ENCODE data around the gene TOM1L2. TPM values are rescaled to one million over a fixed set of nuclear protein-coding genes. Genes with fewer than 3 reads are reported as not detected.

The TOM1L2 gene
- polyA plus RNA-seq, 1 donor from 2014 or later, result 40.9 TPM

DNA sequence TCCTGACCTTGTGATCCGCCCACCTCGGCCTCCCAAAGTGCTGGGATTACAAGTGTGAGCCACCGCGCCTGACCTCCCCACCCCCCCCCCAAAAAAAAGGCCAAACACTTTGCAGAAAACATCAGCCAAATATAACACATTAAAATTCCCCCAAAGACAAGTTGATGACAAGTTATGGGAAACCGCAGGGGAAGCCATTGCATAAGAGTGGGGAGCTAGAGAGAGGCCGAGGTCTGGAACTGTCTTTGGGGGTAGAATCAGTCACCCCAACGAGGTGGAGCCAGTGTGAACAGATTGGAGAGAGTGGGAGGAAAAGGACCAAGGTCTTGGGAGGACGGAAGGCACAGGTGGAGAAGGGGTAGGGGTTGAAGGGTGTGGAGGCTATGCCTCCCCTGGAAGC, 3.2 kb upstream of the TOM1L2 start:
- no peaks in the 10 kb centered on the region for H4K20me1 ChIP-seq (ENCODE audit: insufficient read depth)
- H3K4me3 ChIP-seq (ENCODE audit: low read length), result no peak overlapping the region
- TF ChIP-seq RAD21 (conservative IDR thresholded peaks at IDR 0.05) (no peak), SMC3 (conservative IDR thresholded peaks at IDR 0.05; ENCODE audit: poor library complexity) (no peak), POLR2AphosphoS5 (IDR thresholded peaks at IDR 0.05) (no peak), EP300 (conservative IDR thresholded peaks at IDR 0.05; ENCODE audit: poor library complexity, severe bottlenecking) (no peak), EZH2 (IDR thresholded peaks at IDR 0.05; ENCODE audit: borderline replicate concordance, insufficient read depth, low read length, poor library complexity, severe bottlenecking) (no peak), TAF1 (IDR thresholded peaks at IDR 0.05; ENCODE audit: low read depth) (no peak)
- TF ChIP-seq, protein P1, sequence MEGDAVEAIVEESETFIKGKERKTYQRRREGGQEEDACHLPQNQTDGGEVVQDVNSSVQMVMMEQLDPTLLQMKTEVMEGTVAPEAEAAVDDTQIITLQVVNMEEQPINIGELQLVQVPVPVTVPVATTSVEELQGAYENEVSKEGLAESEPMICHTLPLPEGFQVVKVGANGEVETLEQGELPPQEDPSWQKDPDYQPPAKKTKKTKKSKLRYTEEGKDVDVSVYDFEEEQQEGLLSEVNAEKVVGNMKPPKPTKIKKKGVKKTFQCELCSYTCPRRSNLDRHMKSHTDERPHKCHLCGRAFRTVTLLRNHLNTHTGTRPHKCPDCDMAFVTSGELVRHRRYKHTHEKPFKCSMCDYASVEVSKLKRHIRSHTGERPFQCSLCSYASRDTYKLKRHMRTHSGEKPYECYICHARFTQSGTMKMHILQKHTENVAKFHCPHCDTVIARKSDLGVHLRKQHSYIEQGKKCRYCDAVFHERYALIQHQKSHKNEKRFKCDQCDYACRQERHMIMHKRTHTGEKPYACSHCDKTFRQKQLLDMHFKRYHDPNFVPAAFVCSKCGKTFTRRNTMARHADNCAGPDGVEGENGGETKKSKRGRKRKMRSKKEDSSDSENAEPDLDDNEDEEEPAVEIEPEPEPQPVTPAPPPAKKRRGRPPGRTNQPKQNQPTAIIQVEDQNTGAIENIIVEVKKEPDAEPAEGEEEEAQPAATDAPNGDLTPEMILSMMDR (IDR thresholded peaks at IDR 0.05; ENCODE audit: poor library complexity, severe bottlenecking), result no peak
- TF ChIP-seq, protein P2, sequence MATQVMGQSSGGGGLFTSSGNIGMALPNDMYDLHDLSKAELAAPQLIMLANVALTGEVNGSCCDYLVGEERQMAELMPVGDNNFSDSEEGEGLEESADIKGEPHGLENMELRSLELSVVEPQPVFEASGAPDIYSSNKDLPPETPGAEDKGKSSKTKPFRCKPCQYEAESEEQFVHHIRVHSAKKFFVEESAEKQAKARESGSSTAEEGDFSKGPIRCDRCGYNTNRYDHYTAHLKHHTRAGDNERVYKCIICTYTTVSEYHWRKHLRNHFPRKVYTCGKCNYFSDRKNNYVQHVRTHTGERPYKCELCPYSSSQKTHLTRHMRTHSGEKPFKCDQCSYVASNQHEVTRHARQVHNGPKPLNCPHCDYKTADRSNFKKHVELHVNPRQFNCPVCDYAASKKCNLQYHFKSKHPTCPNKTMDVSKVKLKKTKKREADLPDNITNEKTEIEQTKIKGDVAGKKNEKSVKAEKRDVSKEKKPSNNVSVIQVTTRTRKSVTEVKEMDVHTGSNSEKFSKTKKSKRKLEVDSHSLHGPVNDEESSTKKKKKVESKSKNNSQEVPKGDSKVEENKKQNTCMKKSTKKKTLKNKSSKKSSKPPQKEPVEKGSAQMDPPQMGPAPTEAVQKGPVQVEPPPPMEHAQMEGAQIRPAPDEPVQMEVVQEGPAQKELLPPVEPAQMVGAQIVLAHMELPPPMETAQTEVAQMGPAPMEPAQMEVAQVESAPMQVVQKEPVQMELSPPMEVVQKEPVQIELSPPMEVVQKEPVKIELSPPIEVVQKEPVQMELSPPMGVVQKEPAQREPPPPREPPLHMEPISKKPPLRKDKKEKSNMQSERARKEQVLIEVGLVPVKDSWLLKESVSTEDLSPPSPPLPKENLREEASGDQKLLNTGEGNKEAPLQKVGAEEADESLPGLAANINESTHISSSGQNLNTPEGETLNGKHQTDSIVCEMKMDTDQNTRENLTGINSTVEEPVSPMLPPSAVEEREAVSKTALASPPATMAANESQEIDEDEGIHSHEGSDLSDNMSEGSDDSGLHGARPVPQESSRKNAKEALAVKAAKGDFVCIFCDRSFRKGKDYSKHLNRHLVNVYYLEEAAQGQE (IDR thresholded peaks at IDR 0.05; ENCODE audit: borderline replicate concordance), result no peak
- H3K9ac ChIP-seq (ENCODE audit: low read length), result no peak overlapping the region
- no peaks in the 10 kb centered on the region for H3K9me3 ChIP-seq (ENCODE audit: low read length)
- H3K4me2 ChIP-seq (ENCODE audit: low read length), result no peak overlapping the region
- H3F3A ChIP-seq (ENCODE audit: insufficient read depth, low read length, poor library complexity, severe bottlenecking), result no peaks in the 10 kb centered on the region
- no peak overlapping the region for H2AFZ ChIP-seq (ENCODE audit: low read depth, low read length)
- H3K79me2 ChIP-seq (replicated peaks; ENCODE audit: insufficient read depth, low read length), result peaks cover 16% of the 10 kb centered on the region
- no peaks in the 10 kb centered on the region for H3K27me3 ChIP-seq (ENCODE audit: insufficient read depth, low read depth, low read length)
- no peak overlapping the region for H3K27ac ChIP-seq (ENCODE audit: low read length)
- H3K9me2 ChIP-seq (ENCODE audit: insufficient read depth, low read length), result no peaks in the 10 kb centered on the region
- no peaks in the 10 kb centered on the region for H3K36me3 ChIP-seq (ENCODE audit: insufficient read depth, low read length)

DNA sequence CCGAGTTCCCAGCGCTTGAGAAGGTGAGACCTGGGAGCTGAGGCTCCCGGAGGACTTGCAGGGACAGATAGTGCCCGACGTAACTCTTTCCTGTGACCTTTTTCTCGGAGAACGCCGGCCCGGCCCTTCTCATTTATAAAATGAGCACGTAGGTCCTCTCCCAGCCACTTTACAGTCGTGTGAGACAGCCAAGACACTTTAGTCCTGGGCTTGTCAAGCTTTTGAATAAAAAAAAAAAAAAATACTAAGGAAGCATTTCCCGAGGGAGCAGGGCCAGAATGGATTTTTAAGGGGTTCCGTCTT, 703 bp upstream of the TOM1L2 start:
- peak overlapping the region; percentile 66 for H3K4me2 ChIP-seq (ENCODE audit: low read length)
- no peaks in the 10 kb centered on the region for H4K20me1 ChIP-seq (ENCODE audit: insufficient read depth)
- no peak overlapping the region for H2AFZ ChIP-seq (ENCODE audit: low read depth, low read length)
- H3K9ac ChIP-seq (ENCODE audit: low read length), result peak overlapping the region; percentile 35
- H3K27ac ChIP-seq (ENCODE audit: low read length), result no peak overlapping the region
- H3F3A ChIP-seq (ENCODE audit: insufficient read depth, low read length, poor library complexity, severe bottlenecking), result no peaks in the 10 kb centered on the region
- no peaks in the 10 kb centered on the region for H3K9me2 ChIP-seq (ENCODE audit: insufficient read depth, low read length)
- H3K4me3 ChIP-seq (ENCODE audit: low read length), result peak overlapping the region; percentile 65
- no peaks in the 10 kb centered on the region for H3K27me3 ChIP-seq (ENCODE audit: insufficient read depth, low read depth, low read length)
- H3K36me3 ChIP-seq (ENCODE audit: insufficient read depth, low read length), result no peaks in the 10 kb centered on the region
- H3K79me2 ChIP-seq (replicated peaks; ENCODE audit: insufficient read depth, low read length), result peaks cover 29% of the 10 kb centered on the region
- TF ChIP-seq RAD21 (conservative IDR thresholded peaks at IDR 0.05), result peak; percentile 59
- TF ChIP-seq, protein P2 (IDR thresholded peaks at IDR 0.05; ENCODE audit: borderline replicate concordance), result no peak
- no peak for TF ChIP-seq POLR2AphosphoS5 (IDR thresholded peaks at IDR 0.05)
- no peak for TF ChIP-seq TAF1 (IDR thresholded peaks at IDR 0.05; ENCODE audit: low read depth)
- TF ChIP-seq, protein P1 (IDR thresholded peaks at IDR 0.05; ENCODE audit: poor library complexity, severe bottlenecking), result no peak
- TF ChIP-seq EP300 (conservative IDR thresholded peaks at IDR 0.05; ENCODE audit: poor library complexity, severe bottlenecking), result no peak
- TF ChIP-seq EZH2 (IDR thresholded peaks at IDR 0.05; ENCODE audit: borderline replicate concordance, insufficient read depth, low read length, poor library complexity, severe bottlenecking), result no peak
- peak; percentile 60 for TF ChIP-seq SMC3 (conservative IDR thresholded peaks at IDR 0.05; ENCODE audit: poor library complexity)
- TF ChIP-seq MXI1 (conservative IDR thresholded peaks at IDR 0.05; ENCODE audit: poor library complexity, severe bottlenecking), result peak; percentile 98
- no peaks in the 10 kb centered on the region for H3K9me3 ChIP-seq (ENCODE audit: low read length)

Measured in neural cell (in vitro differentiated cells).